ENCODE data around the gene ERGIC1.
"Not testable (repeated sequence)": the region's sequence is repeated elsewhere in the genome, so short reads cannot be mapped to it uniquely, and the experiment has no call there.

ERGIC1 gene

GRCh38 chr5:172883066-172883465 lies 49.0 kb downstream of the ERGIC1 start:
- DNase-seq, result no peak

GRCh38 chr5:172885597-172886340 lies 51.7 kb downstream of the ERGIC1 start:
- DNase-seq, result no peak

GRCh38 chr5:172886476-172886875 lies 52.4 kb downstream of the ERGIC1 start:
- DNase-seq, result no peak

GRCh38 chr5:172886974-172887501 lies 53.0 kb downstream of the ERGIC1 start:
- no peak for DNase-seq

GRCh38 chr5:172887692-172888091 lies 53.6 kb downstream of the ERGIC1 start:
- no peak for DNase-seq

- DNase-seq, result no peak
These were observed 56.6 kb downstream of the ERGIC1 start for GRCh38 chr5:172890659-172891058.

- DNase-seq, result no peak
These were observed 57.8 kb downstream of the ERGIC1 start for GRCh38 chr5:172891716-172892421.

- no peak for DNase-seq
These were observed 58.7 kb downstream of the ERGIC1 start for GRCh38 chr5:172892713-172893112.

GRCh38 chr5:172894767-172895388 lies 60.8 kb downstream of the ERGIC1 start:
- no peak for DNase-seq

GRCh38 chr5:172895549-172895948 lies 61.5 kb downstream of the ERGIC1 start:
- DNase-seq, result no peak

- no peak for DNase-seq
These were observed 62.4 kb downstream of the ERGIC1 start for GRCh38 chr5:172896465-172896864.

- DNase-seq, result not testable (repeated sequence)
These were observed 63.0 kb downstream of the ERGIC1 start for GRCh38 chr5:172897067-172897466.

GRCh38 chr5:172897481-172898217 lies 63.6 kb downstream of the ERGIC1 start:
- DNase-seq, result peak; percentile 90 to 91

GRCh38 chr5:172898218-172898842 lies 64.3 kb downstream of the ERGIC1 start:
- no peak for DNase-seq

GRCh38 chr5:172898843-172899369 lies 64.9 kb downstream of the ERGIC1 start:
- DNase-seq, result no peak

GRCh38 chr5:172899436-172899835 lies 65.4 kb downstream of the ERGIC1 start:
- DNase-seq, result no peak

GRCh38 chr5:172901012-172901780 lies 67.1 kb downstream of the ERGIC1 start:
- DNase-seq, result no peak

GRCh38 chr5:172901788-172902496 lies 67.9 kb downstream of the ERGIC1 start:
- no peak for DNase-seq

- peak; percentile 39 to 79 for DNase-seq
These were observed 68.7 kb downstream of the ERGIC1 start for GRCh38 chr5:172902497-172903472.
